DOHH2 (cell line): ENCODE measurements around the gene TTBK2.

Source experiments
- CTCF ChIP-seq: fragments of 200-600 bp; sonication (generic); IDR thresholded peaks from one replicate; pipeline ENCODE4 v1.5.1; 2014; ENCODE audit warnings: antibody characterized with exemption, mild to moderate bottlenecking, low read depth, low read length; ENCODE audit not compliant: poor library complexity, severe bottlenecking
- EZH2phosphoT487 ChIP-seq: fragments of 200-600 bp; sonication (generic); IDR thresholded peaks from 2 replicates; pipeline ENCODE4 v1.6.1; 2017; ENCODE audit warnings: borderline replicate concordance, mild to moderate bottlenecking, antibody characterized with exemption, low read length, moderate library complexity, mixed read lengths

- no peak for TF ChIP-seq CTCF
- TF ChIP-seq EZH2phosphoT487 = no peak
Measured at GRCh38 chr15:42735382-42736165, 185.0 kb downstream of the TTBK2 start.
